ENCODE results near the gene CCDC63. TPM values are rescaled to one million over a fixed set of nuclear protein-coding genes. Genes with fewer than 3 reads are reported as not detected.

The CCDC63 gene
- total and polyA plus RNA-seq, 2 of the 13 experiments (the other 11 are each of a cell fraction or from before 2014, with no cell fraction given): not detected

DNA sequence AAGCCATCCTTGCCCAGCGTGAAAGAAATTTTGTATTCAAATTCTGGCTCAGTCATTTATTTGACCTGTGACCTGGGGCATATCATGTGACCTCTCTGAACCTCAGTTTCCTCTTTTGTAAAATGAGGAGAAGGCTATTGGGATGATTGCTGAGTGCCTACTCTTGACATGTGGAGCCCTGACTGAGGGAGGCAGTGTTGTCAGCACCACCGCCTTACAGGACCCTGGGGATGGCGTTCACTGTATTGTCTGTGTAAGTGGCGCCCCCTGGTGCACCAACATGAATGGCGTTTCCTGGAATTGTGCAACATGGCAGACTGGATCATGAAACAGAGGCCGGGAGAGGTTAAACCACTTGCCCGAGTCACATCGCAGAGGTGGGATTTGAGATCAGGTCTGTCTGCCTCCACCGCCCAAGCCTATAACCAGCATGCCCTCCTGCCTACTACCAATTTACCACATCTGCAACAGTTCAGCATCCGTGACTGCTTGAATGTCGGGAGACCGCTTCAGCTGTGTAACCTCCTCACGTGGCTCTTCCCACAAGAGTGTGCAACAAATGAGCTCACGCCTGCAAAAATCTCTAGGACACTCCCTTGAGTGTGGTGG, 20.1 kb upstream of the CCDC63 start (continued):
- TF ChIP-seq, protein P1, sequence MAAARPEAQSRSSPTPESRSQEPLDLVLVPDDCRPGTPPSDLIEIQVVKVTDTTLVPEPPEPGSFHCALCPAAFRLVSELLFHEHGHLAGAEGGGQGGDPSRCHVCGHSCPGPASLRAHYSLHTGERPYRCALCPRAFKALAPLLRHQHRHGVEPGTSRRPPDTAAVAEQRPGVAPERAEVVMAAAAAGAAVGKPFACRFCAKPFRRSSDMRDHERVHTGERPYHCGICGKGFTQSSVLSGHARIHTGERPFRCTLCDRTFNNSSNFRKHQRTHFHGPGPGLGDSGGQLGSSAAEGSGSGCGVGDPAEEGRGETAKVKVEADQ (CRISPR knock-in tag; IDR thresholded peaks at IDR 0.05; ENCODE audit: borderline replicate concordance): no peak
- TF ChIP-seq, protein P2, sequence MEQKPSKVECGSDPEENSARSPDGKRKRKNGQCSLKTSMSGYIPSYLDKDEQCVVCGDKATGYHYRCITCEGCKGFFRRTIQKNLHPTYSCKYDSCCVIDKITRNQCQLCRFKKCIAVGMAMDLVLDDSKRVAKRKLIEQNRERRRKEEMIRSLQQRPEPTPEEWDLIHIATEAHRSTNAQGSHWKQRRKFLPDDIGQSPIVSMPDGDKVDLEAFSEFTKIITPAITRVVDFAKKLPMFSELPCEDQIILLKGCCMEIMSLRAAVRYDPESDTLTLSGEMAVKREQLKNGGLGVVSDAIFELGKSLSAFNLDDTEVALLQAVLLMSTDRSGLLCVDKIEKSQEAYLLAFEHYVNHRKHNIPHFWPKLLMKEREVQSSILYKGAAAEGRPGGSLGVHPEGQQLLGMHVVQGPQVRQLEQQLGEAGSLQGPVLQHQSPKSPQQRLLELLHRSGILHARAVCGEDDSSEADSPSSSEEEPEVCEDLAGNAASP (CRISPR knock-in tag; IDR thresholded peaks at IDR 0.05; ENCODE audit: borderline replicate concordance): no peak
- no peak for TF ChIP-seq TBX3 (IDR thresholded peaks at IDR 0.05; ENCODE audit: borderline replicate concordance)
- 0 out of 2 replicates have a peak, but pooled peaks have one; percentile 49 for TF ChIP-seq KLF6 (CRISPR knock-in tag; IDR thresholded peaks at IDR 0.05)
- TF ChIP-seq IRX3 (CRISPR knock-in tag; IDR thresholded peaks at IDR 0.05; ENCODE audit: borderline replicate concordance, low read depth): no peak
- TF ChIP-seq ZNF3 (CRISPR knock-in tag; IDR thresholded peaks at IDR 0.05): peak; percentile 72; the same call in 1 of the 2 replicates
- no peak for TF ChIP-seq DNMT1 (CRISPR knock-in tag; IDR thresholded peaks at IDR 0.05)
- no peak for TF ChIP-seq TBP (CRISPR knock-in tag; IDR thresholded peaks at IDR 0.05)
- TF ChIP-seq KAT8 (CRISPR knock-in tag; IDR thresholded peaks at IDR 0.05): peak; percentile 42; the same call in 1 of the 2 replicates
- TF ChIP-seq POGK (CRISPR knock-in tag; conservative IDR thresholded peaks at IDR 0.05): 0 out of 2 replicates have a peak, but pooled peaks have one; percentile 37
- no peak for TF ChIP-seq DR1 (CRISPR knock-in tag; IDR thresholded peaks at IDR 0.05)
- TF ChIP-seq, protein P3, sequence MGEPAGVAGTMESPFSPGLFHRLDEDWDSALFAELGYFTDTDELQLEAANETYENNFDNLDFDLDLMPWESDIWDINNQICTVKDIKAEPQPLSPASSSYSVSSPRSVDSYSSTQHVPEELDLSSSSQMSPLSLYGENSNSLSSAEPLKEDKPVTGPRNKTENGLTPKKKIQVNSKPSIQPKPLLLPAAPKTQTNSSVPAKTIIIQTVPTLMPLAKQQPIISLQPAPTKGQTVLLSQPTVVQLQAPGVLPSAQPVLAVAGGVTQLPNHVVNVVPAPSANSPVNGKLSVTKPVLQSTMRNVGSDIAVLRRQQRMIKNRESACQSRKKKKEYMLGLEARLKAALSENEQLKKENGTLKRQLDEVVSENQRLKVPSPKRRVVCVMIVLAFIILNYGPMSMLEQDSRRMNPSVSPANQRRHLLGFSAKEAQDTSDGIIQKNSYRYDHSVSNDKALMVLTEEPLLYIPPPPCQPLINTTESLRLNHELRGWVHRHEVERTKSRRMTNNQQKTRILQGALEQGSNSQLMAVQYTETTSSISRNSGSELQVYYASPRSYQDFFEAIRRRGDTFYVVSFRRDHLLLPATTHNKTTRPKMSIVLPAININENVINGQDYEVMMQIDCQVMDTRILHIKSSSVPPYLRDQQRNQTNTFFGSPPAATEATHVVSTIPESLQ (CRISPR knock-in tag; conservative IDR thresholded peaks at IDR 0.05): no peak
- TF ChIP-seq BCL3 (CRISPR knock-in tag; IDR thresholded peaks at IDR 0.05): no peak
- peak; percentile 68 for TF ChIP-seq IRF2 (CRISPR knock-in tag; IDR thresholded peaks at IDR 0.05)
- TF ChIP-seq, protein P4, sequence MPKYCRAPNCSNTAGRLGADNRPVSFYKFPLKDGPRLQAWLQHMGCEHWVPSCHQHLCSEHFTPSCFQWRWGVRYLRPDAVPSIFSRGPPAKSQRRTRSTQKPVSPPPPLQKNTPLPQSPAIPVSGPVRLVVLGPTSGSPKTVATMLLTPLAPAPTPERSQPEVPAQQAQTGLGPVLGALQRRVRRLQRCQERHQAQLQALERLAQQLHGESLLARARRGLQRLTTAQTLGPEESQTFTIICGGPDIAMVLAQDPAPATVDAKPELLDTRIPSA (CRISPR knock-in tag; IDR thresholded peaks at IDR 0.05; ENCODE audit: borderline replicate concordance): no peak

Data from HepG2 (cell line).